Muscle of leg (tissue), 11 donors: ENCODE results near the gene NGB. TPM values are rescaled to one million over a fixed set of nuclear protein-coding genes. Genes with fewer than 3 reads are reported as not detected.
"Not testable (repeated sequence)": the region's sequence is repeated elsewhere in the genome, so short reads cannot be mapped to it uniquely, and the experiment has no call there.

ENCODE experiments used
- DNase-seq: peaks from one replicate; pipeline ENCODE4 v3.0.0; 2013
- H3K27ac ChIP-seq: one replicate; pipeline ENCODE4 v1.5.1; 2013; ENCODE audit warnings: mild to moderate bottlenecking, low read length, control low read depth
- H3K27me3 ChIP-seq: one replicate; pipeline ENCODE4 v1.6.1; 2013; ENCODE audit warnings: low read length; ENCODE audit not compliant: control insufficient read depth, insufficient read depth
- H3K36me3 ChIP-seq: one replicate; pipeline ENCODE4 v1.6.1; 2013; ENCODE audit warnings: low read length; ENCODE audit not compliant: control insufficient read depth, insufficient read depth
- H3K4me1 ChIP-seq: one replicate; pipeline ENCODE4 v1.6.1; 2013; ENCODE audit warnings: low read length; ENCODE audit not compliant: control insufficient read depth, insufficient read depth
- H3K4me3 ChIP-seq: one replicate; pipeline ENCODE4 v1.5.1; 2013; ENCODE audit warnings: low read length, control low read depth
- H3K9me3 ChIP-seq: replicated peaks from 2 replicates; pipeline ENCODE4 v1.6.1; 2013; ENCODE audit warnings: low read depth, low read length; ENCODE audit not compliant: control insufficient read depth
- WGBS: methylation state at CpG from one replicate; pipeline ENCODE4 v1.1.5; 2013; ENCODE audit warnings: missing lambda C conversion rate; ENCODE audit not compliant: insufficient coverage; 5-methylcytosine and 5-hydroxymethylcytosine counted together
- polyA plus RNA-seq, 8 donors: library from polyadenylated mRNA; unstranded; fragments of 120-200 nt; gene quantifications; one replicate each; pipeline versions ENCODE4 v1.2.1 to v1.2.3, GENCODE V29; 2013; ENCODE audit warnings: inconsistent platforms in 1 of 8, low replicate concordance in 1 of 8; ENCODE audit not compliant: insufficient read length in 8 of 8, insufficient read depth in 1 of 8
- total RNA-seq: library from RNA; stranded (reverse); fragments of 120-200 nt; gene quantifications from one replicate; pipeline ENCODE4 v1.2.4, GENCODE V29; 2013

NGB gene
- total and polyA plus RNA-seq, 9 donors = 0.17 TPM; not detected in 8

DNA sequence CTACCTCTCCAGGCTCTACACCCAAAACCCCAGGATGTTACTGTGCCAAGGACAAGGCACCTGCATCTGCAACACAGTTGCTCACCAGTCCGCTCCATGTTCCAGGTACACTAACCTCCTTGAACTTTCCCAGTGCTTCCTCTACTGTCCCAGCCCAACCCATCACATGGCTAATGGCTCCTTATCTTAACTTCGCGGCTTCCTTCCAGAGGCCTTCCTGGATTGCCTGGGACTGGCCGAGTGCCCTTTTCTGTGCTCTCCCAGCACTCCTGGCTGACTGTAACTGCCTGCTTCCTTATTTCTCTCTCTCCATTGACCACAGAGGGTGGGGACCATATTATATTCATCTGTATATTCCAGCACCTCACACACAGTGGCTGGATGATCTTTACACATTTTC lies 28.8 kb upstream of the NGB start:
- Histone ChIP-seq H3K27me3 (no peaks in the 10 kb centered on the region), H3K36me3 (peaks cover 58% of the 10 kb centered on the region), H3K27ac (no peak overlapping the region), H3K4me1 (peaks cover 9% of the 10 kb centered on the region), H3K9me3 (no peaks in the 10 kb centered on the region), H3K4me3 (no peak overlapping the region)
- no peak for DNase-seq
- 94% methylated on average over 2 of the region's 4 CpGs for WGBS

GRCh38 chr14:77296906-77297305 lies 25.9 kb upstream of the NGB start:
- Histone ChIP-seq H3K27me3 (no peaks in the 10 kb centered on the region), H3K36me3 (peaks cover 55% of the 10 kb centered on the region), H3K27ac (no peak overlapping the region), H3K4me3 (no peak overlapping the region), H3K4me1 (peaks cover 6% of the 10 kb centered on the region), H3K9me3 (no peaks in the 10 kb centered on the region)
- no peak for DNase-seq
- WGBS = 74% methylated on average over 6 of the region's 8 CpGs

DNA sequence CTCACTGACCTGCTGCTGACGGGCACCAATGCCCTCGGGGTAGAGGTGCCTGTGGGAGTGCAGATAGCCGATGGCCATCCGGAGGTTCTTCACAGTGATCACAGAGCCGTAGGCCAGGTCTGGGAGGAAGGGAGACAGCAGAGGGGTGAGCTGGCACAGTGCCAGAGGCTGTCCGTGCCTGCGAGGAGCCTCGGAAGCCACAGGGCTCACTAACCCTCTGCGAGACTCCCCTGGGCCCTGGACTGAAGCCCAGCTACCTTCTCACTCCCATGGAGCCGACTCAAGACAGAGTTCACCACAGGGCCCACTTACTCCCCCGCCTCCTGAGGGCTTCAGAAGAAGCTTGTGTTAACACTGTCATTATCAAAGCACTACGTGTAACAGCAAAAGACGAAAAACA lies 25.1 kb upstream of the NGB start:
- Histone ChIP-seq H3K9me3 (no peaks in the 10 kb centered on the region), H3K27ac (no peak overlapping the region), H3K4me3 (no peak overlapping the region), H3K36me3 (peaks cover 56% of the 10 kb centered on the region), H3K27me3 (no peaks in the 10 kb centered on the region), H3K4me1 (peaks cover 1% of the 10 kb centered on the region)
- WGBS = 77% methylated on average over 7 of the region's 13 CpGs
- DNase-seq = no peak

DNA sequence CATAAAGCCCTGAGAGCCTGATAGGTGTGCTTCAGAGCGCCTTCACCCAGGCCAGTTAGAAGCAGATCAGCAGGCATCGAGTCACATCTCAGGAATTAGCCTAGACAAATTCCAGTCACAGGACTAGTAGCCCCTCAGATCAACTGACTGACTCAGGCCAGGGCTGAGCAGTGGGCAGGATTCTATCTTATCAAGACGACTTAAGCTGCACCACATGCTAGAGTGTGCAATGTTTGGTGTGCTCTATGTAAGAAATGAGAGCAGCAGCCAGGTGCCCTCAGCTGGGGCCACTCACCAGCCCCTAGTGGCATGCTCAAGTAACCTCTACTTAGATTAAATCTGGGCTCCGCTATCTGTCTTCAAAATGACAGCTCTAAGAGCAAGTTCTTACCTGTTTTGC lies 19.7 kb upstream of the NGB start:
- no peak overlapping the region for H3K4me3 ChIP-seq
- no peak for DNase-seq
- H3K27ac ChIP-seq = no peak overlapping the region
- H3K27me3 ChIP-seq = no peaks in the 10 kb centered on the region
- 90% methylated on average over 2 of the region's 4 CpGs for WGBS
- H3K9me3 ChIP-seq = no peaks in the 10 kb centered on the region
- no peaks in the 10 kb centered on the region for H3K4me1 ChIP-seq
- peaks cover 42% of the 10 kb centered on the region for H3K36me3 ChIP-seq

GRCh38 chr14:77286576-77286975 lies 15.6 kb upstream of the NGB start:
- peaks cover 70% of the 10 kb centered on the region for H3K36me3 ChIP-seq
- no peak for DNase-seq
- H3K4me3 ChIP-seq = no peak overlapping the region
- no peaks in the 10 kb centered on the region for H3K9me3 ChIP-seq
- no peaks in the 10 kb centered on the region for H3K27me3 ChIP-seq
- no peak overlapping the region for H3K27ac ChIP-seq
- WGBS = no CpG with 5 or more reads among the region's 5 CpGs
- no peaks in the 10 kb centered on the region for H3K4me1 ChIP-seq

DNA sequence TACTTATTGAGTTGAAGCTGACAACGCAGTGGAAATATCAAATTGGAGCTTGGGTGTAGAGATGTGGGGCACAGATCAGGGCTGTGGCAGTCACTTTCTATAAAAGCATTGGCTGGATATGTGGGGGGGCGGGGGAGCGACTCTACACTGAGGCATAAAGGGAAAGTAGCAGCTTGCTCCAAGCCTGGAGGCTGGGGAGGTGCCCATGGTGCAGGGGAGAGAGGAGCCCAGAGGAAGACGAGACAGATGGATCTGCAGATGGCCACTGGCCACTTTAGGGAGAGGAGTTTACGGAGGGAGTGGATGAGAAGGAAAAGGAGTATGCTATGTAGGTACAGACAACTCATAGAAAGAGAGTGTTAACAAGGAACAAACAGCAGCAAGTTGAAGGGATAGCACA lies 13.5 kb upstream of the NGB start:
- no peaks in the 10 kb centered on the region for H3K4me1 ChIP-seq
- no peak overlapping the region for H3K4me3 ChIP-seq
- DNase-seq = no peak
- H3K27ac ChIP-seq = no peak overlapping the region
- H3K9me3 ChIP-seq = no peaks in the 10 kb centered on the region
- peaks cover 75% of the 10 kb centered on the region for H3K36me3 ChIP-seq
- H3K27me3 ChIP-seq = no peaks in the 10 kb centered on the region
- 95% methylated on average over 5 of the region's 5 CpGs for WGBS

GRCh38 chr14:77284066-77284465 lies 13.1 kb upstream of the NGB start:
- Histone ChIP-seq H3K4me3 (no peak overlapping the region), H3K36me3 (peaks cover 79% of the 10 kb centered on the region), H3K4me1 (no peaks in the 10 kb centered on the region), H3K27me3 (no peaks in the 10 kb centered on the region), H3K9me3 (no peaks in the 10 kb centered on the region), H3K27ac (no peak overlapping the region)
- DNase-seq = no peak
- 73% methylated on average over 4 of the region's 4 CpGs for WGBS

DNA sequence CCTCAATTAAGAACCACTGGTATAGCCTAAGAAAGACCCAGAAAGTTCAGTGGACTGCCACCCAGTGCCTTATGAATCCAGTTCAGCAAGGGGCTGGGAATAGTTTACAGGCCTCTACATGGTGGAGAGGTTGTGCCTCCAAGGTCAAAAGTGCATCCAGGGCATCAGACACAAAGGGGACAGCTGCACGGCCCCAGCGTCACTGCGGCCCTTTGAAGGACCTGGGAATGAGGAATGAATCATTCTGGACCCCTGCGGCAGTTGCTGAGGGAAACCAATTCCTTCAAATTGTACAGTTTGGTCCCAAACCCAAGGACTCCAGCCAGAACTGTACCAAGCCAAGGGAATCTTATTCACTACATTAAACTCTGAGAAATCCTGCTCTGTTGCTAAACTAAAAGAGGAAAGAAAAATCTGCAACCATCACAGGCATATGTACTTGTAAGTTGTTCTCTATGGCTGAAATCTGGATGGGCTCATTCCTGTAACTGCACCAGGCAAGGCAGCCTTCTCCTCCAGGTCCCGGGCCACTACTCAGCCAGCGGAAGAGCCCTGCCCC lies 10.9 kb upstream of the NGB start:
- no peak for DNase-seq
- Histone ChIP-seq H3K9me3 (no peaks in the 10 kb centered on the region), H3K4me3 (no peak overlapping the region), H3K27me3 (no peaks in the 10 kb centered on the region), H3K4me1 (no peaks in the 10 kb centered on the region), H3K36me3 (peaks cover 83% of the 10 kb centered on the region), H3K27ac (no peak overlapping the region)
- WGBS = 59% methylated on average over 5 of the region's 6 CpGs

GRCh38 chr14:77280921-77281320 lies 9.9 kb upstream of the NGB start:
- not testable (repeated sequence) for H3K9me3 ChIP-seq, H3K4me1 ChIP-seq, H3K4me3 ChIP-seq, H3K27me3 ChIP-seq, H3K27ac ChIP-seq, DNase-seq
- H3K36me3 ChIP-seq = peaks cover 77% of the 10 kb centered on the region
- 100% methylated on average over 1 of the region's 4 CpGs for WGBS

DNA sequence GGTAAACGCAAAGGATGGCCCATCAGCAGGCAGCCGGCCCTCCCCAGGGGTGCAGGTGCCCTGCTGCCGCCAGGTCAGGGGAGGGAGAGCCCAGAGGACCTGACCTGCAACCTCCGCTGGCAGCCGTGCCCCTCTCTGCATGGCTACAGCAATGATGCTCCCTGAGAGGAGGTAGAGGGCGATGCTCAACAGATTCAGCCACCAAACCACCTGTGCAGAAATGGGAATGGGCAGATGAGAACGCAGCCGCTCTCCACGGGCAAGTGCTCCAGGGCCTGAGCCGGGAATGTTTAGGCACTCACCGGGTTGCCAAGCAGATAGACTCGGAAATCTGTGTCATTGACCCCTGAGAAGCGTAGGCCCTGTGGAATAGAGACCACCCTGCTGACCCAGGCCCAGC lies 8.7 kb upstream of the NGB start:
- no peak for DNase-seq
- Histone ChIP-seq H3K36me3 (peaks cover 70% of the 10 kb centered on the region), H3K4me1 (no peaks in the 10 kb centered on the region), H3K27me3 (no peaks in the 10 kb centered on the region), H3K4me3 (no peak overlapping the region), H3K27ac (no peak overlapping the region), H3K9me3 (no peaks in the 10 kb centered on the region)
- whole genome bisulfite sequencing = 94% methylated on average over 13 of the region's 13 CpGs
